HCT116 (cell line): ENCODE measurements around the gene ATP2A3. TPM values are rescaled to one million over a fixed set of nuclear protein-coding genes. Genes with fewer than 3 reads are reported as not detected.

Source experiments
- ATAC-seq: fragments of 200-7000 bp; cut with Tn5 transposase; 2 replicates; pipeline ENCODE4 v1.9.1; 2020; ENCODE audit warnings: mild to moderate bottlenecking, moderate library complexity
- BruUV-seq: library from RNA; stranded (reverse); fragments of 400-500 nt; replicated peaks from 2 replicates; lab custom pipeline; 2021; lab: Mats Ljungman, UMichigan
- CTCF ChIA-PET: fragments of 300-600 bp; sonication (Branson Sonifier 250); formaldehyde crosslinking; loops from one replicate; lab custom pipeline; 2021; ENCODE audit warnings: antibody characterized with exemption; lab: Charles Lee
- POLR2A ChIA-PET: fragments of 300-600, 350-600 bp; sonication (Branson Sonifier 250); formaldehyde crosslinking; loops from one replicate; lab custom pipeline; 2021; ENCODE audit warnings: antibody characterized with exemption; lab: Charles Lee
- RAD21 ChIA-PET, 2 experiments: fragments of 300-600 bp; sonication (Branson Sonifier 250); formaldehyde crosslinking; loops; one replicate each; lab custom pipeline; 2023; ENCODE audit warnings: low total read pairs in 2 of 2; ENCODE audit not compliant: uncharacterized antibody in 2 of 2, unreplicated experiment in 2 of 2, low non-redundant PET in 1 of 2; lab: Charles Lee
- DNase-seq: peaks from one replicate; pipeline ENCODE4 v3.0.0-alpha.2; 2010; ENCODE audit warnings: low read depth, low spot score
- H2AFZ ChIP-seq: fragments of 200-600 bp; shearing (Covaris generic), sonication (generic); 2 replicates; pipeline ENCODE4 v1.6.1; 2017; ENCODE audit warnings: low read depth, mixed run types, mixed read lengths, antibody characterized with exemption, low read length; ENCODE audit not compliant: poor library complexity, severe bottlenecking
- H3K27ac ChIP-seq: 2 replicates; pipeline ENCODE4 v1.5.1; 2012; ENCODE audit warnings: low read depth, low read length
- H3K27me3 ChIP-seq: fragments of 200-600 bp; sonication (generic); 2 replicates; pipeline ENCODE4 v1.6.1; 2016; ENCODE audit warnings: mixed run types, low read length, mixed read lengths; ENCODE audit not compliant: insufficient read depth
- H3K36me3 ChIP-seq, 2 experiments: fragments of 200-500 bp in 1 of 2; fragments of 200-600 bp in 1 of 2; sonication (Bioruptor generic) in 1 of 2; sonication (generic) in 1 of 2; 2 replicates each; pipeline versions ENCODE4 v1.5.1 to v1.6.1; 2014 to 2016; ENCODE audit warnings: low read length in 2 of 2, inconsistent platforms in 1 of 2, mixed read lengths in 1 of 2, mixed run types in 1 of 2; ENCODE audit not compliant: insufficient read depth in 2 of 2, control insufficient read depth in 1 of 2
- H3K4me1 ChIP-seq, 2 experiments: fragments of 200-600 bp in 1 of 2; sonication (generic) in 1 of 2; 2 replicates each; pipeline versions ENCODE4 v1.5.1 to v1.6.1; 2012 to 2017; ENCODE audit warnings: low read length in 2 of 2, inconsistent platforms in 1 of 2, mild to moderate bottlenecking in 1 of 2, mixed read lengths in 1 of 2, mixed run types in 1 of 2, moderate library complexity in 1 of 2; ENCODE audit not compliant: insufficient read depth in 2 of 2, control insufficient read depth in 1 of 2
- H3K4me2 ChIP-seq: fragments of 200-600 bp; sonication (generic); 2 replicates; pipeline ENCODE4 v1.6.1; 2017; ENCODE audit warnings: mixed run types, low read length, mixed read lengths
- H3K4me3 ChIP-seq, 2 experiments: fragments of 200-600 bp in 1 of 2; sonication (generic) in 1 of 2; replicated peaks in 1 of 2; 2 replicates each; pipeline ENCODE4 v1.5.1; 2011 to 2016; ENCODE audit warnings: low read length in 2 of 2, control low read depth in 1 of 2, low read depth in 1 of 2, mild to moderate bottlenecking in 1 of 2, mixed read lengths in 1 of 2, mixed run types in 1 of 2
- H3K79me2 ChIP-seq: fragments of 200-600 bp; sonication (generic); 2 replicates; pipeline ENCODE4 v1.6.1; 2017; ENCODE audit warnings: mild to moderate bottlenecking, mixed run types, low read length, moderate library complexity, mixed read lengths; ENCODE audit not compliant: insufficient read depth
- H3K9ac ChIP-seq: fragments of 200-600 bp; sonication (generic); 2 replicates; pipeline ENCODE4 v1.6.1; 2016; ENCODE audit warnings: low read length, mixed read lengths
- H3K9me2 ChIP-seq: fragments of 200-600 bp; sonication (generic), shearing (Covaris generic); 2 replicates; pipeline ENCODE4 v1.6.1; 2017; ENCODE audit warnings: mixed run types, mild to moderate bottlenecking, moderate library complexity; ENCODE audit not compliant: insufficient read depth
- H3K9me3 ChIP-seq, 2 experiments: fragments of 200-500 bp in 1 of 2; fragments of 200-600 bp in 1 of 2; sonication (Bioruptor generic) in 1 of 2; sonication (generic) in 1 of 2; 2 replicates each; pipeline ENCODE4 v1.6.1; 2014 to 2017; ENCODE audit warnings: low read length in 2 of 2, mixed read lengths in 2 of 2, inconsistent platforms in 1 of 2, low read depth in 1 of 2, mild to moderate bottlenecking in 1 of 2, mixed run types in 1 of 2, moderate library complexity in 1 of 2; ENCODE audit not compliant: control insufficient read depth in 1 of 2, insufficient read depth in 1 of 2
- H4K20me1 ChIP-seq: fragments of 200-600 bp; sonication (generic), shearing (Covaris generic); 2 replicates; pipeline ENCODE4 v1.6.1; 2017; ENCODE audit warnings: mixed run types, mild to moderate bottlenecking, moderate library complexity; ENCODE audit not compliant: insufficient read depth
- CBX3 ChIP-seq: IDR thresholded peaks from 2 replicates; pipeline ENCODE4 v1.6.1; 2012; ENCODE audit warnings: low read depth
- CEBPB ChIP-seq: IDR thresholded peaks from 2 replicates; pipeline ENCODE4 v1.6.1; 2012; ENCODE audit warnings: low read depth
- ELF1 ChIP-seq: IDR thresholded peaks from 2 replicates; pipeline ENCODE4 v1.6.1; 2012; ENCODE audit warnings: low read depth, borderline replicate concordance
- EZH2phosphoT487 ChIP-seq: fragments of 200-600 bp; IDR thresholded peaks from 2 replicates; pipeline ENCODE4 v1.6.1; 2018; ENCODE audit warnings: antibody characterized with exemption, borderline replicate concordance
- FOSL1 ChIP-seq: IDR thresholded peaks from 2 replicates; pipeline ENCODE4 v1.6.1; 2012; ENCODE audit warnings: low read depth
- POLR2A ChIP-seq: IDR thresholded peaks from 2 replicates; pipeline ENCODE4 v1.7.0; 2011; ENCODE audit warnings: borderline replicate concordance; ENCODE audit not compliant: insufficient read depth, insufficient read length; ENCODE audit errors: extremely low read depth
- POLR2AphosphoS5 ChIP-seq: IDR thresholded peaks from 2 replicates; pipeline ENCODE4 v1.6.1; 2011; ENCODE audit warnings: mild to moderate bottlenecking, low read depth, low read length, moderate library complexity
- RAD21 ChIP-seq: IDR thresholded peaks from 2 replicates; pipeline ENCODE4 v1.6.1; 2012; ENCODE audit warnings: low read depth, mild to moderate bottlenecking
- SIN3A ChIP-seq: IDR thresholded peaks from 2 replicates; pipeline ENCODE4 v1.6.1; 2012; ENCODE audit warnings: low read depth
- SP1 ChIP-seq: IDR thresholded peaks from 2 replicates; pipeline ENCODE4 v1.6.1; 2012; ENCODE audit warnings: low read depth
- SRF ChIP-seq: IDR thresholded peaks from 2 replicates; pipeline ENCODE4 v1.6.1; 2012; ENCODE audit warnings: low read depth
- TCF7L2 ChIP-seq: IDR thresholded peaks from 2 replicates; pipeline ENCODE4 v1.7.0; 2011; ENCODE audit warnings: borderline replicate concordance, inconsistent platforms; ENCODE audit not compliant: insufficient read depth, insufficient read length; ENCODE audit errors: extremely low read depth
- ZFX ChIP-seq: fragments of 450-650 bp; IDR thresholded peaks from 2 replicates; pipeline ENCODE4 v1.6.1; 2017
- intact Hi-C: fragments of 100-400 bp; cut with micrococcal nuclease; formaldehyde crosslinking; loops from 2 replicates; pipeline ENCODE4 v1.10.0; 2022
- total RNA-seq: library from RNA; stranded (reverse); gene quantifications from one replicate; pipeline ENCODE4 v1.2.1, GENCODE V29; 2021; ENCODE audit not compliant: unreplicated experiment
- TF ChIP-seq, protein P1 (sequence below): IDR thresholded peaks from 2 replicates; pipeline ENCODE4 v1.6.1; 2011; ENCODE audit warnings: mild to moderate bottlenecking, low read length, moderate library complexity; ENCODE audit not compliant: insufficient replicate concordance; ENCODE audit errors: extremely low read depth
- TF ChIP-seq, protein P2 (sequence below): IDR thresholded peaks from 2 replicates; pipeline ENCODE4 v1.6.1; 2012
- TF ChIP-seq, protein P3 (sequence below), 3 experiments: fragments of 200-600 bp in 1 of 3; sonication (generic) in 1 of 3; IDR thresholded peaks in 2 of 3; conservative IDR thresholded peaks in 1 of 3; 2 replicates each; pipeline ENCODE4 v1.5.1; 2012 to 2017; ENCODE audit warnings: low read depth in 2 of 3, low read length in 2 of 3, antibody characterized with exemption in 1 of 3, borderline replicate concordance in 1 of 3, control low read depth in 1 of 3, mild to moderate bottlenecking in 1 of 3, mixed read lengths in 1 of 3, mixed run types in 1 of 3, moderate library complexity in 1 of 3; ENCODE audit not compliant: insufficient read depth in 1 of 3
- TF ChIP-seq, protein P4 (sequence below): IDR thresholded peaks from 2 replicates; pipeline ENCODE4 v1.6.1; 2012

The ATP2A3 gene
- total RNA-seq, 1 experiment from 2014 or later: 23.1 TPM

DNA sequence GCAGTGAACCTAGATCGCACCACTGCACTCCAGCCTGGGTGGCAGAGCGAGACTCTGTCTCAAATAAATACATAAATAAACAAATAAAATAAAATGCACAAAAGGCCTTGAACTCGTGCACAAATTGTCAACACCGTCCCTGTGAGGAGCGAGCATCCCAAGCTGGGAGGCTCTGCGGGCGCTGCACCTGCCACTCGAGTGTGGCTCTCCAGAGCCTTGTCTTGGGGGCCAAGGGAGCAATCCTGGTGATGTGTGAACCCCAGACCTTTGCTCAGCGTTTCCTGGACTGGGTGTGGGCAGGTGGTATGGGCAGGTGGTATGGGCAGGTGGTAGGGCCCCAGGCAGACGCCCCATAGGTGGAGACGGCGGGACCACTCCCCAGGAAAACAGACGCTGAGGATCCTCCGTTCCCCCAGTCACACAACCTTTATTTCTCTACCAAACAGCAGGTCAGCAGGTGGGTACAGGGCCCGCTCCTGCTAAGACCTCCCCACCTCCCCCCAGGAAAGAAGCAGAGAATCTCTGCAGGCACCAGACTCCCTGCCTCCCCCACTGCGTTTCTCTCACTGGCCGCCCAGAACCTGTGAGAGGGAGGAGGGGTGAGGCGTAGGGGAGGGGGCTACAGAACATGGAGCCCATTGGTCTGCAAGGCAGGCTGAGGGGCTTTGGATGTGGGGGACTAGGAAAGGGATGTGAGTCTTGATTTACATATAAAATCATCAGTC lies 40.6 kb downstream of the ATP2A3 start:
- ATAC-seq (no peak), DNase-seq (no peak)
- ChIA-PET POLR2A (no interaction called here), CTCF (interaction anchor here (0.9 kb wide), 1 partner anchor 9 kb away, joined by 5 read pairs; no protein-coding TSS in a partner anchor), RAD21 (no interaction called here)
- Histone ChIP-seq H3K9me3 (no peaks in the 10 kb centered on the region), H3K36me3 (no peaks in the 10 kb centered on the region), H3K79me2 (no peaks in the 10 kb centered on the region), H3K4me2 (no peak overlapping the region), H3K9ac (no peak overlapping the region), H4K20me1 (no peaks in the 10 kb centered on the region), H3K27me3 (no peaks in the 10 kb centered on the region), H3K4me3 (no peak overlapping the region), H2AFZ (no peak overlapping the region), H3K4me1 (no peaks in the 10 kb centered on the region), H3K9me2 (no peaks in the 10 kb centered on the region), H3K27ac (no peak overlapping the region)
- intact Hi-C loops: no loop called here
- no TSS peak for BruUV-seq
- TF ChIP-seq TCF7L2 (no peak), POLR2A (no peak), SRF (no peak), ZFX (no peak), EZH2phosphoT487 (no peak), POLR2AphosphoS5 (no peak), SP1 (no peak), RAD21 (no peak), ELF1 (no peak), SIN3A (no peak), FOSL1 (no peak), CBX3 (no peak), CEBPB (no peak)
- TF ChIP-seq, protein P1, sequence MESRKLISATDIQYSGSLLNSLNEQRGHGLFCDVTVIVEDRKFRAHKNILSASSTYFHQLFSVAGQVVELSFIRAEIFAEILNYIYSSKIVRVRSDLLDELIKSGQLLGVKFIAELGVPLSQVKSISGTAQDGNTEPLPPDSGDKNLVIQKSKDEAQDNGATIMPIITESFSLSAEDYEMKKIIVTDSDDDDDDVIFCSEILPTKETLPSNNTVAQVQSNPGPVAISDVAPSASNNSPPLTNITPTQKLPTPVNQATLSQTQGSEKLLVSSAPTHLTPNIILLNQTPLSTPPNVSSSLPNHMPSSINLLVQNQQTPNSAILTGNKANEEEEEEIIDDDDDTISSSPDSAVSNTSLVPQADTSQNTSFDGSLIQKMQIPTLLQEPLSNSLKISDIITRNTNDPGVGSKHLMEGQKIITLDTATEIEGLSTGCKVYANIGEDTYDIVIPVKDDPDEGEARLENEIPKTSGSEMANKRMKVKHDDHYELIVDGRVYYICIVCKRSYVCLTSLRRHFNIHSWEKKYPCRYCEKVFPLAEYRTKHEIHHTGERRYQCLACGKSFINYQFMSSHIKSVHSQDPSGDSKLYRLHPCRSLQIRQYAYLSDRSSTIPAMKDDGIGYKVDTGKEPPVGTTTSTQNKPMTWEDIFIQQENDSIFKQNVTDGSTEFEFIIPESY: no peak
- TF ChIP-seq, protein P2, sequence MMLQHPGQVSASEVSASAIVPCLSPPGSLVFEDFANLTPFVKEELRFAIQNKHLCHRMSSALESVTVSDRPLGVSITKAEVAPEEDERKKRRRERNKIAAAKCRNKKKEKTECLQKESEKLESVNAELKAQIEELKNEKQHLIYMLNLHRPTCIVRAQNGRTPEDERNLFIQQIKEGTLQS: no peak
- TF ChIP-seq, protein P3, sequence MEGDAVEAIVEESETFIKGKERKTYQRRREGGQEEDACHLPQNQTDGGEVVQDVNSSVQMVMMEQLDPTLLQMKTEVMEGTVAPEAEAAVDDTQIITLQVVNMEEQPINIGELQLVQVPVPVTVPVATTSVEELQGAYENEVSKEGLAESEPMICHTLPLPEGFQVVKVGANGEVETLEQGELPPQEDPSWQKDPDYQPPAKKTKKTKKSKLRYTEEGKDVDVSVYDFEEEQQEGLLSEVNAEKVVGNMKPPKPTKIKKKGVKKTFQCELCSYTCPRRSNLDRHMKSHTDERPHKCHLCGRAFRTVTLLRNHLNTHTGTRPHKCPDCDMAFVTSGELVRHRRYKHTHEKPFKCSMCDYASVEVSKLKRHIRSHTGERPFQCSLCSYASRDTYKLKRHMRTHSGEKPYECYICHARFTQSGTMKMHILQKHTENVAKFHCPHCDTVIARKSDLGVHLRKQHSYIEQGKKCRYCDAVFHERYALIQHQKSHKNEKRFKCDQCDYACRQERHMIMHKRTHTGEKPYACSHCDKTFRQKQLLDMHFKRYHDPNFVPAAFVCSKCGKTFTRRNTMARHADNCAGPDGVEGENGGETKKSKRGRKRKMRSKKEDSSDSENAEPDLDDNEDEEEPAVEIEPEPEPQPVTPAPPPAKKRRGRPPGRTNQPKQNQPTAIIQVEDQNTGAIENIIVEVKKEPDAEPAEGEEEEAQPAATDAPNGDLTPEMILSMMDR (IDR thresholded peaks at IDR 0.05 in 2 of 3, conservative IDR thresholded peaks at IDR 0.05 in 1 of 3; ENCODE audit: borderline replicate concordance in 1 of 3, insufficient read depth in 1 of 3, low read depth in 2 of 3, low read length in 2 of 3): no peak
- TF ChIP-seq, protein P4, sequence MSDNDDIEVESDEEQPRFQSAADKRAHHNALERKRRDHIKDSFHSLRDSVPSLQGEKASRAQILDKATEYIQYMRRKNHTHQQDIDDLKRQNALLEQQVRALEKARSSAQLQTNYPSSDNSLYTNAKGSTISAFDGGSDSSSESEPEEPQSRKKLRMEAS: no peak
